ENCODE data around the gene DAPK1. TPM values are rescaled to one million over a fixed set of nuclear protein-coding genes. Genes with fewer than 3 reads are reported as not detected.

DAPK1 gene
- total and polyA plus RNA-seq, 10 of the 15 experiments (the other 5 are each of a cell fraction or from before 2014, with no cell fraction given), result 8.2 to 94.7 (median 51.6) TPM

DNA sequence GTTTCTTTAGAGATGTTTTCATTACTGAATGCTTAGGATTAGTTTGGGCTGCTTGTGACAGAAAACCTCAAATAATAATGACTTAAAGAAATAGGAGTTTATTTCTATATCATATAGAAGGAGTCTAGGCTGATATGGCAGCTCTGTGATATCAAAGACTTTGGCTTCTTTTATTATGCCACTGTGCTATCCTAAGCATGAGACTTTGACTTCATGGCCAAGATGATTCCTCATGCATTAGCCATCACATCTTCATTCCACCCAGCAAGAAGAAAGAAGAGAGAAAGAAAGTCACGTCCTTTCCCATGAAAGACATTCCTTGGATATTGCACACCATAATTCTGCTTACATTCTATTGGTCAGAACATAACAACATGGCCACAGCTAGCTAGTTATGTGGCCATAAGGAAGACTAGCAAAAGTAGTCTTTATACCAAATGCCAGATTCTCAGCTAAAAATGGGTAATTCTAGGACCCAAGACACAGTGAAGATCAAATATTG lies 76.2 kb downstream of the DAPK1 start:
- H3K9ac ChIP-seq (ENCODE audit: control insufficient read depth, insufficient read depth, low read length), result no peak overlapping the region
- WGBS (ENCODE audit: insufficient coverage, insufficient replicate concordance, low lambda C conversion rate, missing lambda C conversion rate), result 6% methylated on average over 1 of the region's 1 CpG
- no peaks in the 10 kb centered on the region for H3K36me3 ChIP-seq (ENCODE audit: control insufficient read depth in 2 of 2, insufficient read depth in 2 of 2, low read length in 1 of 2)
- POLR2A ChIA-PET, result no interaction called here
- H3K4me2 ChIP-seq (ENCODE audit: control insufficient read depth, insufficient read depth), result no peak overlapping the region
- RAD21 ChIA-PET (ENCODE audit: unreplicated experiment), result interaction anchor here (1.0 to 1.7 kb wide), 3 partner anchors 9 to 76 kb away, joined by 3 to 4 read pairs (median 3); partner anchors contain the start of gene DAPK1
- H3K4me3 ChIP-seq, result no peak overlapping the region
- 0 out of 2 replicates have a peak, but pooled peaks cover 3% of the 10 kb centered on the region for H4K20me1 ChIP-seq (ENCODE audit: control insufficient read depth, insufficient read depth)
- FAIRE-seq (no peak), ATAC-seq (no peak), DNase-seq (ENCODE audit: low read depth, low spot score) (no peak)
- H3K27me3 ChIP-seq (replicated peaks in 1 of 2; ENCODE audit: control insufficient read depth in 2 of 2, insufficient read depth in 2 of 2, low read length in 1 of 2), result no peaks in the 10 kb centered on the region
- H3K9me3 ChIP-seq (replicated peaks; ENCODE audit: control insufficient read depth, insufficient read depth, low read length), result no peaks in the 10 kb centered on the region
- H3K79me2 ChIP-seq (ENCODE audit: control insufficient read depth, insufficient read depth, low read length), result peaks cover 11% of the 10 kb centered on the region
- no peak overlapping the region for H2AFZ ChIP-seq (ENCODE audit: control insufficient read depth, low read depth, low read length)
- SMC1A ChIA-PET (ENCODE audit: uncharacterized antibody, unreplicated experiment), result interaction anchor here (0.7 to 6.4 kb wide), 4 partner anchors 17 to 38 kb away, joined by 3 to 49 read pairs (median 4); no protein-coding TSS in a partner anchor
- no TSS peak for BruUV-seq (replicated peaks)
- H3K4me1 ChIP-seq (ENCODE audit: control insufficient read depth, insufficient read depth, low read length), result peaks cover 26% of the 10 kb centered on the region
- CTCF ChIA-PET, result interaction anchor here (0.7 to 2.0 kb wide), 3 partner anchors 11 to 89 kb away, joined by 3 to 5 read pairs (median 3); no protein-coding TSS in a partner anchor
- TF ChIP-seq, protein P1, sequence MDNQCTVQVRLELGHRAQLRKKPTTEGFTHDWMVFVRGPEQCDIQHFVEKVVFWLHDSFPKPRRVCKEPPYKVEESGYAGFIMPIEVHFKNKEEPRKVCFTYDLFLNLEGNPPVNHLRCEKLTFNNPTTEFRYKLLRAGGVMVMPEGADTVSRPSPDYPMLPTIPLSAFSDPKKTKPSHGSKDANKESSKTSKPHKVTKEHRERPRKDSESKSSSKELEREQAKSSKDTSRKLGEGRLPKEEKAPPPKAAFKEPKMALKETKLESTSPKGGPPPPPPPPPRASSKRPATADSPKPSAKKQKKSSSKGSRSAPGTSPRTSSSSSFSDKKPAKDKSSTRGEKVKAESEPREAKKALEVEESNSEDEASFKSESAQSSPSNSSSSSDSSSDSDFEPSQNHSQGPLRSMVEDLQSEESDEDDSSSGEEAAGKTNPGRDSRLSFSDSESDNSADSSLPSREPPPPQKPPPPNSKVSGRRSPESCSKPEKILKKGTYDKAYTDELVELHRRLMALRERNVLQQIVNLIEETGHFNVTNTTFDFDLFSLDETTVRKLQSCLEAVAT (IDR thresholded peaks at IDR 0.05), result no peak
- TF ChIP-seq, protein P2, sequence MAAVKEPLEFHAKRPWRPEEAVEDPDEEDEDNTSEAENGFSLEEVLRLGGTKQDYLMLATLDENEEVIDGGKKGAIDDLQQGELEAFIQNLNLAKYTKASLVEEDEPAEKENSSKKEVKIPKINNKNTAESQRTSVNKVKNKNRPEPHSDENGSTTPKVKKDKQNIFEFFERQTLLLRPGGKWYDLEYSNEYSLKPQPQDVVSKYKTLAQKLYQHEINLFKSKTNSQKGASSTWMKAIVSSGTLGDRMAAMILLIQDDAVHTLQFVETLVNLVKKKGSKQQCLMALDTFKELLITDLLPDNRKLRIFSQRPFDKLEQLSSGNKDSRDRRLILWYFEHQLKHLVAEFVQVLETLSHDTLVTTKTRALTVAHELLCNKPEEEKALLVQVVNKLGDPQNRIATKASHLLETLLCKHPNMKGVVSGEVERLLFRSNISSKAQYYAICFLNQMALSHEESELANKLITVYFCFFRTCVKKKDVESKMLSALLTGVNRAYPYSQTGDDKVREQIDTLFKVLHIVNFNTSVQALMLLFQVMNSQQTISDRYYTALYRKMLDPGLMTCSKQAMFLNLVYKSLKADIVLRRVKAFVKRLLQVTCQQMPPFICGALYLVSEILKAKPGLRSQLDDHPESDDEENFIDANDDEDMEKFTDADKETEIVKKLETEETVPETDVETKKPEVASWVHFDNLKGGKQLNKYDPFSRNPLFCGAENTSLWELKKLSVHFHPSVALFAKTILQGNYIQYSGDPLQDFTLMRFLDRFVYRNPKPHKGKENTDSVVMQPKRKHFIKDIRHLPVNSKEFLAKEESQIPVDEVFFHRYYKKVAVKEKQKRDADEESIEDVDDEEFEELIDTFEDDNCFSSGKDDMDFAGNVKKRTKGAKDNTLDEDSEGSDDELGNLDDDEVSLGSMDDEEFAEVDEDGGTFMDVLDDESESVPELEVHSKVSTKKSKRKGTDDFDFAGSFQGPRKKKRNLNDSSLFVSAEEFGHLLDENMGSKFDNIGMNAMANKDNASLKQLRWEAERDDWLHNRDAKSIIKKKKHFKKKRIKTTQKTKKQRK (IDR thresholded peaks at IDR 0.05; ENCODE audit: low read depth, low read length), result no peak
- TF ChIP-seq, protein P3, sequence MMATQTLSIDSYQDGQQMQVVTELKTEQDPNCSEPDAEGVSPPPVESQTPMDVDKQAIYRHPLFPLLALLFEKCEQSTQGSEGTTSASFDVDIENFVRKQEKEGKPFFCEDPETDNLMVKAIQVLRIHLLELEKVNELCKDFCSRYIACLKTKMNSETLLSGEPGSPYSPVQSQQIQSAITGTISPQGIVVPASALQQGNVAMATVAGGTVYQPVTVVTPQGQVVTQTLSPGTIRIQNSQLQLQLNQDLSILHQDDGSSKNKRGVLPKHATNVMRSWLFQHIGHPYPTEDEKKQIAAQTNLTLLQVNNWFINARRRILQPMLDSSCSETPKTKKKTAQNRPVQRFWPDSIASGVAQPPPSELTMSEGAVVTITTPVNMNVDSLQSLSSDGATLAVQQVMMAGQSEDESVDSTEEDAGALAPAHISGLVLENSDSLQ (IDR thresholded peaks at IDR 0.05), result no peak
- TF ChIP-seq CREM (IDR thresholded peaks at IDR 0.05; ENCODE audit: low read depth) (no peak), NR2C2 (IDR thresholded peaks at IDR 0.05; ENCODE audit: borderline replicate concordance, control insufficient read depth, insufficient read length, low read depth) (no peak), EGR1 (IDR thresholded peaks at IDR 0.05; ENCODE audit: borderline replicate concordance in 1 of 2, low read depth in 2 of 2, low read length in 2 of 2) (no peak), EZH2 (IDR thresholded peaks at IDR 0.05; ENCODE audit: borderline replicate concordance, control insufficient read depth, low read depth, low read length) (no peak), NFYA (IDR thresholded peaks at IDR 0.05; ENCODE audit: borderline replicate concordance, low read depth, low read length) (no peak), IKZF2 (IDR thresholded peaks at IDR 0.05) (no peak), HCFC1 (IDR thresholded peaks at IDR 0.05; ENCODE audit: low read length) (no peak), SMAD1 (IDR thresholded peaks at IDR 0.05; ENCODE audit: low read depth, partially characterized antibody) (no peak), ZBED1 (IDR thresholded peaks at IDR 0.05; ENCODE audit: borderline replicate concordance) (no peak), POU2F2 (IDR thresholded peaks at IDR 0.05; ENCODE audit: borderline replicate concordance, low read depth, low read length) (no peak)
- TF ChIP-seq, protein P4, sequence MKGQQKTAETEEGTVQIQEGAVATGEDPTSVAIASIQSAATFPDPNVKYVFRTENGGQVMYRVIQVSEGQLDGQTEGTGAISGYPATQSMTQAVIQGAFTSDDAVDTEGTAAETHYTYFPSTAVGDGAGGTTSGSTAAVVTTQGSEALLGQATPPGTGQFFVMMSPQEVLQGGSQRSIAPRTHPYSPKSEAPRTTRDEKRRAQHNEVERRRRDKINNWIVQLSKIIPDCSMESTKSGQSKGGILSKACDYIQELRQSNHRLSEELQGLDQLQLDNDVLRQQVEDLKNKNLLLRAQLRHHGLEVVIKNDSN (IDR thresholded peaks at IDR 0.05; ENCODE audit: borderline replicate concordance, extremely low read length, insufficient read depth, low read depth, low read length), result no peak
- in situ Hi-C loops (cut with MboI) (loop anchor here (25.0 kb wide), 1 partner anchor 1738 kb away; the partner anchor contains the start of genes CKS2 and SECISBP2), intact Hi-C loops (cut with micrococcal nuclease; ENCODE audit: unreplicated experiment) (no loop called here)
- H3K27ac ChIP-seq (ENCODE audit: control insufficient read depth, insufficient read depth), result no peak overlapping the region
